ENCODE measurements around the gene HCFC1. TPM values are rescaled to one million over a fixed set of nuclear protein-coding genes. Genes with fewer than 3 reads are reported as not detected.

Gene HCFC1
- 10 to 100 TPM; 90.4 to 93.0 TPM for total RNA-seq

DNA sequence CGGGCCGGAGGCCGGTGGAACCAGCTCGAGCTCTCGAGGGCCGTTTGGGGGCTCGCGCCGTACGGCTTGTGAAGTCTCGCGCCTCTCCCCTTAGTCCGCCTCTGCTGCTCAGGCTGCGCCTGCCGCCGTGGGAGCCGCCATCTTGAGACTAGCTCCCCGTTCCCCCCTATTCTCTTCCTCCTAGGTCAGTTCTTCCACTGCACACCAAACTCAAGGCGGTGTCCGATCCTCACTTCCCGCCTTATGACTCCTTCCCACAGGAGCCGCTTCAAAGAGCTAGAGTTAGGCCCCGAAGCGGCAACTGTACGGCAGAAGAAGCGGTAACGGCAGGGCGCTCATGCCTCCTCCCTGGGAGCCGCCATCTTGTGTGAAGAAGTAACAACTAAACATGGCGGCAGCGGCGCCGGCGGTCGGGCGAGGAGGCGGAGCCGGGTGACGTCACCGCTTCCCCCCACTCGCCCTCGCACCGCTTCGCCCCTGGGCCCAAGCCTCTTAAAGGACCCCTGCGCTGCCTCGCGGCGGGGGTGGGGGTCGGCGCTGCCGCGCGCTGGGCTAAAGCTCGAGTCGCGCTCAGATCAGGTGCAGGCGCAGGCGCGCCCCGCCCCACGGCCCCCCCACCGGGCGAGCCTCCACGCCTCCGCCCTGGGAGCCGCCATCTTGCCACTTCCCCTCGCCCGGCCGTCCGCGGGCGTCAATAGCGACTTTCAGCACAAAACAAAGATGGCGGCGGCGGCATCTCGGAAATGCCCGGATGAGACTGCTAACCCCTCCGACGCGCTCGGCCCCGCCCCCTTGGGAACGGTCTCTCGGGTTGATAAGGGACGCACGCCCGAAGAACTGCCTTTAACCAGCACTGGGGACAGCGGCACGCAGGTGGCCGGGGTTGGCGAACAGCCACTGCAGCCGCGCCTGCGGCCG is at the start of gene HCFC1:
TSS of gene HCFC1 (minus strand) at position 369 of the 918 bp plus-strand sequence. CDS start 978 bp downstream, outside the sequence.
- H3K9me3 Mint-ChIP-seq = no peaks in the 10 kb centered on the region
- DNase-seq = peak; percentile 92

DNA sequence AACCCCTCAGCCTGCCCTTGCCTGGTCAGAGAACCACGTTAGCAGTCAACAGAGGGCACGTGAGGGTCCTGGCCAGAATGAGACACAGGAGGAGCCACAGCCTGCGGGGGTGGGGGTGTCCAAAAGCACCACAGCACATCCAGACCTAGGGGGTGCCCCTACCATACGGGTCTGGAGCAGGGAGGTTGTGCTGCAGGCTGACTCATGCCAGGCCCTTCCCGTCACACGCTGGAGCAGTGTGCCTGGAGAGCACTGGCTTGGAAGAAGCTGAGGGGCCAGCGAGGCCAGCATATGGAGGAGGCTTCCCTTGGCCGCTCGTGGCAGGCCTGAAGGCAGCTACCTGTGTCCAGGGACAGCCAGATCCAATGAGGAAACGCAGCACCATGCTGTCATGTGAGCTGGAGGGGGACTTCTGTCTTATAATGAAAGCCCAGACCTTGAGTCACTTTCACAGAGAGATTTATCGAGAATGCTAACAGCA is 49.6 kb upstream of the HCFC1 start:
- no peaks in the 10 kb centered on the region for H3K27me3 Mint-ChIP-seq
- ChIA-PET POLR2A (interaction anchor here (0.7 to 3.2 kb wide), 3 partner anchors 47 to 95 kb away, joined by 3 to 10 read pairs (median 4); partner anchors contain the start of gene ARHGAP4), CTCF (no interaction called here)
- peaks cover 14% of the 10 kb centered on the region for H3K4me1 Mint-ChIP-seq (ENCODE audit: low read depth)
- intact Hi-C loops (cut with micrococcal nuclease) = loop anchor here (5.0 kb wide), 3 partner anchors 39 to 71 kb away; no protein-coding TSS in a partner anchor
- peak overlapping the region; percentile 94 for H3K27ac Mint-ChIP-seq
- DNase-seq = peak; percentile 49
- H3K36me3 Mint-ChIP-seq = peaks cover 5% of the 10 kb centered on the region
- peak overlapping the region; percentile 29 for H3K4me3 Mint-ChIP-seq
- H3K9me3 Mint-ChIP-seq = no peaks in the 10 kb centered on the region

More for the DNA sequence above, at the start of gene HCFC1:
- H3K36me3 Mint-ChIP-seq = peaks cover 19% of the 10 kb centered on the region
- H3K4me1 Mint-ChIP-seq (ENCODE audit: low read depth) = peaks cover 30% of the 10 kb centered on the region
- H3K4me3 Mint-ChIP-seq = peak within 1 kb of the TSS; percentile 100
- intact Hi-C loops (cut with micrococcal nuclease) = loop anchor here (1.0 to 10.0 kb wide), 6 partner anchors 10 to 403 kb away; partner anchors contain the start of genes ABCD1, BCAP31, EMD and FLNA
- ChIA-PET CTCF (interaction anchor here (0.5 to 1.2 kb wide), 5 partner anchors 9 to 43 kb away, joined by 3 to 4 read pairs (median 3); no protein-coding TSS in a partner anchor), POLR2A (interaction anchor here (0.8 to 8.7 kb wide), 8 partner anchors 10 to 396 kb away, joined by 3 to 68 read pairs (median 4); partner anchors contain the start of genes ARHGAP4 and MECP2)
- no peaks in the 10 kb centered on the region for H3K27me3 Mint-ChIP-seq
- H3K27ac Mint-ChIP-seq = peak within 1 kb of the TSS; percentile 100

DNA sequence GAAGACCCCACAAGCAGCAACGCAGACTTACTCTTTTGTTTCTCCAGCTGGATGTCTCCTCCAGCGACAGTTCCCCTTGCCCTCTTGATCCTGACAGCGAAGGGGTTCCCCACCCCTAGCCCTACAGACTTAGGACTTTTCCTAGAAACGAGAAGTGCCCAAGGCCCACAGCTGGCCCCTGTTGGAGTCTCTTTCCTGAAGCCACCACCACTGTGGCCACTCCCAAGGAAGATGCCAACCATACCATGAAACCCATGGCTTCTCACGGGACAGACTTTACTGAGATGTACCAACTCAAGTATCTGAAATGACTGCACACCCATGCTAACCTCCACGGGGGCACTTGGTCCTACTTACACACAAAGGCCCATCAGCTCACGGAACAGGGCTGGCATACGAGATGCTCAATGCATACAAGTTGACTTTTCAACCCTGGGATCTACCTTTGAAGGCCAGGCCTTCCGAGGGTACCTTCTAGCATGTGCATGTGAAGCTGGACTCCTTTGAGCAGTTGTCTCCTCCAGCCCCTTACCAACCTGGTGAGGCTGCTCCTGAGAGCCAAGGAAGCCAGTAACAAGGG is 49.0 kb upstream of the HCFC1 start:
- H3K4me1 Mint-ChIP-seq (ENCODE audit: low read depth) = peaks cover 19% of the 10 kb centered on the region
- peak overlapping the region; percentile 89 for H3K4me3 Mint-ChIP-seq
- POLR2A ChIA-PET = interaction anchor here (0.7 to 3.2 kb wide), 7 partner anchors 22 to 103 kb away, joined by 3 to 10 read pairs (median 3); partner anchors contain the start of gene ARHGAP4
- CTCF ChIA-PET = interaction anchor here (0.9 to 1.4 kb wide), 2 partner anchors 19 to 46 kb away, joined by 3 read pairs; no protein-coding TSS in a partner anchor
- intact Hi-C loops (cut with micrococcal nuclease) = loop anchor here (5.0 kb wide), 3 partner anchors 38 to 72 kb away; no protein-coding TSS in a partner anchor
- H3K9me3 Mint-ChIP-seq = no peaks in the 10 kb centered on the region
- no peaks in the 10 kb centered on the region for H3K27me3 Mint-ChIP-seq
- peak overlapping the region; percentile 94 for H3K27ac Mint-ChIP-seq
- H3K36me3 Mint-ChIP-seq = peaks cover 10% of the 10 kb centered on the region
- peak; percentile 22 for DNase-seq

DNA sequence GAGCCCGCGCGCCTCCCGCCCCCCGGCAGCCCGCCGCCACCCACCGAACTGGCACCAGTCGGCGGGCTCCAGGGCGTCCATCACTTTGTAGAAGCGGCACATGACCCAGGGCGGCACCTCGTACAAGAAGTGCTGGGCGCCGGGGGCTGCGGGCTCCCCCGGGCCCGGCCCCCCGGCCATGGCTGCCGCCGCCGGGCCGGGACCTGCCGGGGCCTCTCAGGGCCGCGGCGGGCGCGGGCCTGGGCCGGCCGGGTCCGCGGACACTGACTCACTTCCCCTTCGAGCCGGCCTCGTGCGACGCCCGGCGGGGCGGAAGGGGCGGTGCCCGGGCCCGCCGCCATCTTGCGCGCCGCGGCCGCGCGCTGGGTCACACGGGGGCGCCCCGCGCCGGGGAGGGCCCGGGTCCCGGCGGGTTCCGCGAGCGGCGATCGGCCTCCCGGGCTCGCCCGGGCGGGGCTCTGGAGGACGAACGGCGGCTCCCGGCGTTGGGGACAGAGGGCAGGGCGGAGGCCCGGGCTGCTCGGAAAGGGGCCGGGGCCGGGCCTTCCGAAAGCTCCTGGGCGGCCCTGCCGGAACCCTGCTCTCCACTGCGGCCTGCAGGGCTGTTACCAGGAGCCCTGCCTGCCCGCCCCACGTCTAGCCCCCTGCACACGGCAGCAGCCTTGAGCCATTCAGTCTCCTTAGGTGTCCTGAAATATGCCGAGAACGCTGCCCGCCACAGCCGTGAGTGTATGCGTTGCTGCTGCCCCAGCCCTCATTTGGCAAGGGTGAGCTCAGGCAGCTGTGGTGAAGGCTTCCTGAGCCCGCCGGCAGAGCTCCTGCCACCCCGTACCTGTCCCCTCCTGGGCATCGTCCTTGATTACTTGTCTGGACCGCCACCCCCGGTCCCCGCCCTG is 48.3 kb upstream of the HCFC1 start, which contains the start of gene IRAK1:
TSS of gene IRAK1 (minus strand) at position 270 of the 896 bp plus-strand sequence. CDS start at position 180, 90 bp downstream.
- POLR2A ChIA-PET = interaction anchor here (0.7 to 3.2 kb wide), 7 partner anchors 23 to 104 kb away, joined by 3 to 10 read pairs (median 3); partner anchors contain the start of gene ARHGAP4
- Mint-ChIP-seq H3K4me1 (ENCODE audit: low read depth) (peaks cover 20% of the 10 kb centered on the region), H3K27me3 (no peaks in the 10 kb centered on the region), H3K36me3 (peaks cover 11% of the 10 kb centered on the region), H3K9me3 (no peaks in the 10 kb centered on the region), H3K4me3 (peak within 1 kb of the TSS; percentile 89), H3K27ac (peak within 1 kb of the TSS; percentile 94)
- intact Hi-C loops (cut with micrococcal nuclease) = loop anchor here (2.0 to 5.0 kb wide), 4 partner anchors 31 to 72 kb away; no protein-coding TSS in a partner anchor
- CTCF ChIA-PET = interaction anchor here (0.9 to 1.4 kb wide), 2 partner anchors 20 to 46 kb away, joined by 3 read pairs; no protein-coding TSS in a partner anchor
- DNase-seq = peak; percentile 65

DNA sequence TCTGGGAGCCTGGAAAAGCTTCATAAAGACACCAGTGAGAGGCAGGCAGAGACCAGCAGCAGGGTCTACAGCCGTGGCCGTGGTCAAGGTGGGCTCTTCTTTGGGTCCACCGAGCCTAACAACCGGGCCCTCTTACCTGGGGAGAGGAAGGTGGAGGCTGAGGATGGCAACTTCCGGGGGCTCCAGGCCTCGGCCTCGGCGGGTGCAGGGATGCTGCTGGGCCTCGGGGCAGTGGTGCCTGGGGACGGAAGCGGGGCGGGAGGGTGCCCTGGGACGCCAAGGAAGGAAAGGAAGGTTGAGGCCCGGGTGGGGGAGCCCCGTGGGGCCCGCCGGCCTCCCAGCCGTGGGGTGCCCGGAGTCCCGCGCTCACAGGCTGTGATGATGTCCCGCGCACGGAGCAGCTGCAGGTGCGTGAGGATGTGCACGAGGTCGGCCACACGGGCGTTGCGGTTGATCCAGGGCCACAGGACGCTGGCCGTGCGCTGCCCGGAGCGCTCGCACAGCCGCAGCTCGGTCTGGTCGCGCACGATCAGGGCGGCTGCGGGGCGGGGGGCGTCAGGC is 47.5 kb upstream of the HCFC1 start:
- intact Hi-C loops (cut with micrococcal nuclease) = loop anchor here (2.0 kb wide), 1 partner anchor 32 kb away; no protein-coding TSS in a partner anchor

DNA sequence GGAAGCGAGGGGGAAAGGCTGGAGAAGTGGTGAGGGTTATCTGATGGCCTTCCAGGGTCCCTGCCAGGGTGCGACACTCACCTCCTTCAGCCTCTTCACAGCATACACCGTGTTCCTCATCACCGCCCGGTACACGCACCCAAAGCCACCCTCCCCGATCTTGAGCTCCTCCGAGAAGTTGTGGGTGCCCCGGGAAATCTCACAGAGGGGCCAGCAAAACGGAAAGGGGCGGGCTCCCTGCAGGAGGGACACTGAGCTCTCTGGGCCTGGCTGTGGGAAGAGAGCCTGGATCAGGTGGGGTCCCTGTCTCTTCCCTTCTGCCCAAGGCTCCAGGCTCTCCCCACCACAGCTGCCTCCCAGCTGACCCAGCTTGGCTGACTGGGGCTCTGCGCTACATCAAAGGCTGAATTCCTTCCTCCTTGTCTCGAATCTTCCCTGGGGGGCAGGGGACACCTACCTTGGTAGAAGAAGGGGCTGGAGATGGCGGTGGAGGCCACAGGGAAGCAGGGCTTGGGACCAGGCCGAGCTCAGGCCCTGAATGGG is 47.0 kb upstream of the HCFC1 start:
- Mint-ChIP-seq H3K27me3 (no peaks in the 10 kb centered on the region), H3K4me1 (ENCODE audit: low read depth) (peaks cover 23% of the 10 kb centered on the region), H3K9me3 (no peaks in the 10 kb centered on the region), H3K36me3 (peaks cover 14% of the 10 kb centered on the region), H3K4me3 (peak overlapping the region; percentile 86), H3K27ac (peak overlapping the region; percentile 92)
- CTCF ChIA-PET = no interaction called here
- POLR2A ChIA-PET = interaction anchor here (0.8 to 3.2 kb wide), 5 partner anchors 37 to 355 kb away, joined by 3 to 10 read pairs (median 3); partner anchors contain the start of gene ARHGAP4
- DNase-seq = no peak
- intact Hi-C loops (cut with micrococcal nuclease) = loop anchor here (2.0 kb wide), 1 partner anchor 32 kb away; no protein-coding TSS in a partner anchor

More for the DNA sequence above, 47.5 kb upstream of the HCFC1 start:
- Mint-ChIP-seq H3K36me3 (peaks cover 12% of the 10 kb centered on the region), H3K27ac (peak overlapping the region; percentile 92), H3K9me3 (no peaks in the 10 kb centered on the region), H3K4me3 (peak overlapping the region; percentile 86), H3K27me3 (no peaks in the 10 kb centered on the region), H3K4me1 (ENCODE audit: low read depth) (peaks cover 23% of the 10 kb centered on the region)
- peak; percentile 37 for DNase-seq
- POLR2A ChIA-PET = interaction anchor here (0.8 to 3.2 kb wide), 4 partner anchors 38 to 354 kb away, joined by 3 to 10 read pairs (median 5); partner anchors contain the start of gene ARHGAP4
- CTCF ChIA-PET = interaction anchor here (1.4 kb wide), 1 partner anchor 45 kb away, joined by 3 read pairs; no protein-coding TSS in a partner anchor

DNA sequence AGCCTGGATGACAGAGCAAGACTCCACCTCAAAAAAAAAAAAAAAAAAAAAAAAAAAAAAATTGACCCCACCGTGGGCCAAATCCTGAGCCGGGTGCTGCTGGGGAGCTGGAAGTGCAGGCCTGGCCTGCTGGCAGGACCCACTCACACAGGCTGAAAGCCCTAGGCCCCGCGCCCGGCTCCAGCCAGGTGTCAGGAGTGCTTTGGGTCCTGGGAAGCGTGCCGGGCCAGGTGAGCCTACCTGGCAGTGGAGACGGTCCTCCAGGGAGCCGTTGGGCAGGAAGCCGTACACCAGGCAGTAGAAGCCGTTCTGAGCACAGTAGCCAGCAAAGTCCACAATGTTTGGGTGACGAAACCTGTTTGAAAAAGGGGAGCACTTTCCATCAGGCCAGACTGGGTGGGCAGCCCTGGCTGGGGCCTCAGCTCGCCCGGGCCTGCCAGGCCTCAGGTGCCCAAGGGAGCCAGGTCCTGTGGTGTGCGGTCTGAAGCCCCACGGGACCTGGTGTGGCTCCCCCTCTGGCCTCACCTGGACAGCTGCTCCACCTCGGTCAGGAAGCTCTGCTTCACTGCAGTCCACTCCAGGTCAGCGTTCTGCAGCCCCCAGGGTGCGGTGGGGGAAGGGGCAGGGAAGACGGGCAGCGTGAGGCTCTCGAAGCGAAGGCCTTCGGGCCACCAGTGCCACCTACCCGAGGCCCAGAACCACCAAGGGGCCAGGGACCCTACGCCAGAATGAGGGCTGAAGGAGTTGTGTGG is 46.3 kb upstream of the HCFC1 start:
- intact Hi-C loops (cut with micrococcal nuclease) = loop anchor here (2.0 kb wide), 1 partner anchor 33 kb away; no protein-coding TSS in a partner anchor
- peak overlapping the region; percentile 86 for H3K4me3 Mint-ChIP-seq
- H3K27me3 Mint-ChIP-seq = no peaks in the 10 kb centered on the region
- no peaks in the 10 kb centered on the region for H3K9me3 Mint-ChIP-seq
- DNase-seq = no peak
- CTCF ChIA-PET = no interaction called here
- POLR2A ChIA-PET = interaction anchor here (0.8 to 3.2 kb wide), 4 partner anchors 50 to 355 kb away, joined by 3 to 10 read pairs (median 3); partner anchors contain the start of gene ARHGAP4
- H3K4me1 Mint-ChIP-seq (ENCODE audit: low read depth) = peaks cover 23% of the 10 kb centered on the region
- H3K27ac Mint-ChIP-seq = peak overlapping the region; percentile 92
- H3K36me3 Mint-ChIP-seq = peaks cover 15% of the 10 kb centered on the region

DNA sequence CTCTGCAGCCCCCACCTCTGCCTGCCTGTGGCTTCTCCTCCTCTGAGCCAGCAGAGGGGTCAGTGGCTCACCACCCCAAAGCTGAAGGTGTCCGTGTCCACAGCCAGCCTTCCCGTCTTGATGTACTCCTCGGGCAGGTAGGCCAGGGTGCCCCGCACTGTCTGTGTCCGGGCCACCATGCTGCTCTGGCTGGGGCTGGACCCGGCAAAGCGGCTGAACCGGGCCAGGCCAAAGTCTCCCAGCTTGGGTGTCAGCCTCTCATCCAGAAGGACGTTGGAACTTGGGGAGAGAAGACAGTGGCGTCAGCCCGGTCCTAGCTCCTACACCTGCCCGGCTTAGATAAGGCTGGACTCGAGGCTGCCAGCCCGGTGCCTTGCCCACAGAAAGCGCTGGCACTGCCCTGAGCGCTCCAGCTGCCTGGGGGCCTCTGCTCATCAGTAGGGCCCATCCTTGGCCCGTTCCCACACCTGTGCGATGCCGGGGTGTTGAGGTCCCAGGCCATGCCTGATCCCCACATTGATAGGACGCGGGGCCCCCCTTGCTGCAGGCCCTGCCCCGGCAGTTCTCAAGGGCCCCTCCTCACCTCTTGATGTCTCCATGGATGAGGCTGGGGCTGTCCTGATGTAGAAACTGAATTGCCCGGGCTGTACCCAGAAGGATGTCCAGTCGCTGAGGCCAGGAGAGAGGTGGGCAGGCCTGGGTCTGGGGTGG is 44.9 kb upstream of the HCFC1 start:
- Mint-ChIP-seq H3K4me1 (ENCODE audit: low read depth) (peaks cover 17% of the 10 kb centered on the region), H3K9me3 (no peaks in the 10 kb centered on the region), H3K4me3 (no peak overlapping the region), H3K27me3 (no peaks in the 10 kb centered on the region), H3K36me3 (peaks cover 20% of the 10 kb centered on the region), H3K27ac (no peak overlapping the region)
- POLR2A ChIA-PET = no interaction called here
- CTCF ChIA-PET = no interaction called here
- DNase-seq = no peak
- intact Hi-C loops (cut with micrococcal nuclease) = no loop called here

DNA sequence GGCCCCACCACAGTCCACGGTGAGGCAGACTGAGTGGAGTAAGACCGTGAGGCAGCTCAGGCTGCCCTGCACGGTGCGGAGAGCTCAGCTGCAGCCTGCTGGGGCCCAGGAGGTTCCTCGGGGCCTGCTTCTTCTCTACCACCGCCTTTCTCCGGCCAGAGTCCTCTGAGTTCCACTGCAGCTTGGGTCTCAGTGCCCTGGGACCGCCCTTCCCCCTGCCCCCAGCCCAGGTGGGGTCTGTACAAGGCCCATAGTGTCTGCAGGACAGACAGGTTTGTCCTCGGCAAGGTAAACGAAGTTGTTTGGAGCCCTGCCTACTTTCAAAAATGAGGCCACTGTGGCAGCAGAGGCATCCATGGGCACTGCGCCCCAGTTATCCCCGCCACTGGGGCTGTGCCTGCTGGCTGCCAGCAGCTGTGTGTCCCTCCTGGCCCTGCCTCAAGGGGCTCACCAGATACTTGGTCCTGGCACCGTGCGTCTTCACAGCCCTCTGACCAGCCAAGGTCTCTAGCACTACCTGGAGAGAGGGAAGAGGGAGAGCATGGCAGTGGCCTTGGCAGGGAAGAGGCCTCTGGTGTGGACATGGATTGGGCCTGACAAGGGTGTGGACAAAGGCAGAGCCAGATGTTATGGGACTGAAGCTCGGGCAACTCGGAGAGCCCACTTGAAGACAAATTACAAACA is 44.1 kb upstream of the HCFC1 start:
- Mint-ChIP-seq H3K27me3 (no peaks in the 10 kb centered on the region), H3K36me3 (peaks cover 25% of the 10 kb centered on the region), H3K9me3 (no peaks in the 10 kb centered on the region), H3K4me1 (ENCODE audit: low read depth) (peaks cover 10% of the 10 kb centered on the region), H3K27ac (peak overlapping the region; percentile 56), H3K4me3 (no peak overlapping the region)
- POLR2A ChIA-PET = no interaction called here
- CTCF ChIA-PET = no interaction called here
- intact Hi-C loops (cut with micrococcal nuclease) = no loop called here
- no peak for DNase-seq

All from activated CD4-positive, alpha-beta memory T cell treated with anti-CD3 and anti-CD28 coated beads for 36 hours (primary cell).